HFFc6 (cell line): Measurements from ENCODE around the gene KCNMA1. TPM values are rescaled to one million over a fixed set of nuclear protein-coding genes. Genes with fewer than 3 reads are reported as not detected.

Experiments used
- DNase-seq: peaks from one replicate; pipeline ENCODE4 v3.0.0-alpha.2; 2018
- H3K27ac Mint-ChIP-seq: 2 replicates; pipeline ENCODE4 v1.8.0; 2020; ENCODE audit warnings: mild to moderate bottlenecking, mixed read lengths
- H3K27me3 Mint-ChIP-seq: 2 replicates; pipeline ENCODE4 v1.8.0; 2021; ENCODE audit warnings: mild to moderate bottlenecking, moderate library complexity, mixed read lengths; ENCODE audit not compliant: insufficient read depth
- H3K36me3 Mint-ChIP-seq: 2 replicates; pipeline ENCODE4 v1.8.0; 2021; ENCODE audit warnings: low read depth, mixed read lengths
- H3K4me1 Mint-ChIP-seq: 2 replicates; pipeline ENCODE4 v1.8.0; 2020; ENCODE audit warnings: low read depth, mixed read lengths
- H3K4me3 Mint-ChIP-seq: 2 replicates; pipeline ENCODE4 v1.8.0; 2020; ENCODE audit warnings: mild to moderate bottlenecking, moderate library complexity, mixed read lengths
- H3K9me3 Mint-ChIP-seq: 2 replicates; pipeline ENCODE4 v1.8.0; 2020; ENCODE audit warnings: mild to moderate bottlenecking, mixed read lengths
- total RNA-seq, 6 experiments: library from RNA; stranded (reverse); fragmentation: NEBNext Ultra II Directional; extraction: Animal tissue kit (Norgen Biotek cat#: 25700); gene quantifications; 2 replicates in 1 of 6; 3 replicates in 5 of 6; pipeline ENCODE4 v1.2.3, GENCODE V29; 2021
- TF ChIP-seq, protein P1 (sequence below): fragments of 200-600 bp; sonication (generic); IDR thresholded peaks from 2 replicates; pipeline ENCODE4 v1.5.0; 2021; ENCODE audit warnings: antibody characterized with exemption, mild to moderate bottlenecking

Gene KCNMA1
- total RNA-seq, 6 experiments from 2014 or later: 87.1 to 191 (median 93.5) TPM

- Mint-ChIP-seq H3K9me3 (no peaks in the 10 kb centered on the region), H3K27me3 (no peaks in the 10 kb centered on the region), H3K36me3 (peaks cover 8% of the 10 kb centered on the region), H3K4me1 (peaks cover 82% of the 10 kb centered on the region), H3K4me3 (no peak overlapping the region), H3K27ac (no peak overlapping the region)
- TF ChIP-seq, protein P1, sequence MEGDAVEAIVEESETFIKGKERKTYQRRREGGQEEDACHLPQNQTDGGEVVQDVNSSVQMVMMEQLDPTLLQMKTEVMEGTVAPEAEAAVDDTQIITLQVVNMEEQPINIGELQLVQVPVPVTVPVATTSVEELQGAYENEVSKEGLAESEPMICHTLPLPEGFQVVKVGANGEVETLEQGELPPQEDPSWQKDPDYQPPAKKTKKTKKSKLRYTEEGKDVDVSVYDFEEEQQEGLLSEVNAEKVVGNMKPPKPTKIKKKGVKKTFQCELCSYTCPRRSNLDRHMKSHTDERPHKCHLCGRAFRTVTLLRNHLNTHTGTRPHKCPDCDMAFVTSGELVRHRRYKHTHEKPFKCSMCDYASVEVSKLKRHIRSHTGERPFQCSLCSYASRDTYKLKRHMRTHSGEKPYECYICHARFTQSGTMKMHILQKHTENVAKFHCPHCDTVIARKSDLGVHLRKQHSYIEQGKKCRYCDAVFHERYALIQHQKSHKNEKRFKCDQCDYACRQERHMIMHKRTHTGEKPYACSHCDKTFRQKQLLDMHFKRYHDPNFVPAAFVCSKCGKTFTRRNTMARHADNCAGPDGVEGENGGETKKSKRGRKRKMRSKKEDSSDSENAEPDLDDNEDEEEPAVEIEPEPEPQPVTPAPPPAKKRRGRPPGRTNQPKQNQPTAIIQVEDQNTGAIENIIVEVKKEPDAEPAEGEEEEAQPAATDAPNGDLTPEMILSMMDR: no peak
- no peak for DNase-seq
Observed at GRCh38 chr10:77244286-77244685, 393.3 kb downstream of the KCNMA1 start.

GRCh38 chr10:77241350-77241725 lies 396.3 kb downstream of the KCNMA1 start:
- TF ChIP-seq, protein P1: no peak
- no peaks in the 10 kb centered on the region for H3K27me3 Mint-ChIP-seq
- H3K9me3 Mint-ChIP-seq: no peaks in the 10 kb centered on the region
- H3K36me3 Mint-ChIP-seq: no peaks in the 10 kb centered on the region
- DNase-seq: no peak
- H3K27ac Mint-ChIP-seq: no peak overlapping the region
- no peak overlapping the region for H3K4me3 Mint-ChIP-seq
- peaks cover 85% of the 10 kb centered on the region for H3K4me1 Mint-ChIP-seq

GRCh38 chr10:77240706-77241349 lies 396.8 kb downstream of the KCNMA1 start:
- H3K9me3 Mint-ChIP-seq: no peaks in the 10 kb centered on the region
- H3K4me3 Mint-ChIP-seq: peak overlapping the region; percentile 23; the same call in 1 of the 2 replicates
- H3K27ac Mint-ChIP-seq: peak overlapping the region; percentile 73
- no peak for DNase-seq
- H3K4me1 Mint-ChIP-seq: peaks cover 85% of the 10 kb centered on the region
- H3K27me3 Mint-ChIP-seq: no peaks in the 10 kb centered on the region
- no peaks in the 10 kb centered on the region for H3K36me3 Mint-ChIP-seq
- TF ChIP-seq, protein P1: no peak

- Mint-ChIP-seq H3K4me3 (peak overlapping the region; percentile 27), H3K4me1 (peaks cover 85% of the 10 kb centered on the region), H3K27ac (peak overlapping the region; percentile 73), H3K27me3 (no peaks in the 10 kb centered on the region), H3K9me3 (no peaks in the 10 kb centered on the region), H3K36me3 (no peaks in the 10 kb centered on the region)
- peak; percentile 80 for DNase-seq
- TF ChIP-seq, protein P1: no peak
Observed at GRCh38 chr10:77240041-77240652, 397.5 kb downstream of the KCNMA1 start.

- no peak overlapping the region for H3K4me3 Mint-ChIP-seq
- H3K27me3 Mint-ChIP-seq: no peaks in the 10 kb centered on the region
- TF ChIP-seq, protein P1: no peak
- peak overlapping the region; percentile 53 for H3K27ac Mint-ChIP-seq
- H3K9me3 Mint-ChIP-seq: no peaks in the 10 kb centered on the region
- H3K36me3 Mint-ChIP-seq: peaks cover 12% of the 10 kb centered on the region
- DNase-seq: no peak
- peaks cover 69% of the 10 kb centered on the region for H3K4me1 Mint-ChIP-seq
Observed at GRCh38 chr10:77237120-77237519, 400.5 kb downstream of the KCNMA1 start.
